Neural cell (in vitro differentiated cells): ENCODE data around the gene SPEM1.

Source experiments
- EP300 ChIP-seq: fragments of 450-650 bp; conservative IDR thresholded peaks from 2 replicates; pipeline ENCODE4 v1.6.1; 2014; ENCODE audit warnings: antibody characterized with exemption, mild to moderate bottlenecking, moderate library complexity; ENCODE audit not compliant: poor library complexity, severe bottlenecking
- EZH2 ChIP-seq: fragments of 200-600, 300-800 bp; shearing (Covaris generic), sonication (generic); IDR thresholded peaks from 2 replicates; pipeline ENCODE4 v1.6.1; 2014; ENCODE audit warnings: antibody characterized with exemption, low read length, borderline replicate concordance, mild to moderate bottlenecking; ENCODE audit not compliant: insufficient read depth, poor library complexity, severe bottlenecking
- MXI1 ChIP-seq: fragments of 450-650 bp; conservative IDR thresholded peaks from 2 replicates; pipeline ENCODE4 v1.6.1; 2014; ENCODE audit warnings: antibody characterized with exemption, mild to moderate bottlenecking; ENCODE audit not compliant: poor library complexity, severe bottlenecking
- POLR2AphosphoS5 ChIP-seq: IDR thresholded peaks from 2 replicates; pipeline ENCODE4 v1.6.1; 2012
- RAD21 ChIP-seq: fragments of 450-650 bp; conservative IDR thresholded peaks from 2 replicates; pipeline ENCODE4 v1.6.1; 2014; ENCODE audit warnings: antibody characterized with exemption, mild to moderate bottlenecking, moderate library complexity
- TAF1 ChIP-seq: IDR thresholded peaks from 2 replicates; pipeline ENCODE4 v1.6.1; 2012; ENCODE audit warnings: low read depth
- TF ChIP-seq, protein P1 (sequence below): fragments of 450-650 bp; IDR thresholded peaks from 2 replicates; pipeline ENCODE4 v1.5.1; 2014; ENCODE audit warnings: antibody characterized with exemption, mild to moderate bottlenecking, moderate library complexity; ENCODE audit not compliant: poor library complexity, severe bottlenecking
- TF ChIP-seq, protein P2 (sequence below): IDR thresholded peaks from 2 replicates; pipeline ENCODE4 v1.6.1; 2012; ENCODE audit warnings: borderline replicate concordance

DNA sequence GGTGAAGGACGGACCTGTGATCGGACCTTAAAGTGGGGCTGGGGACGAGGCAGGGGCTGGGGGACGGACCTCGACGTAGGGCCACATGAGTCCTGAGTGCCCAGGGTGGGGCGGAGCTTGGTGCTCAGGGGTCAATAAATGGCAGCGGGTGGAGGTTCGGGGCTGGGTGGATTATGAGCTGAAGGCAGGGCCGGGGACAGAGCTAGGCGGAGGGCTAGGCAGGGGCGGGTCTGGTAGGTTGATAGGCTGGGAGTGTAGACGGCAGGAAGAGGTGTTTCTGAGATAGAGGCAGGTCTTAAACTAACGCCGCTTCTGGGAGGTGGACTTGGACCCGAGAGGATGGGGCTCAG lies 25.5 kb downstream of the SPEM1 start:
- no peak for TF ChIP-seq POLR2AphosphoS5
- TF ChIP-seq, protein P1, sequence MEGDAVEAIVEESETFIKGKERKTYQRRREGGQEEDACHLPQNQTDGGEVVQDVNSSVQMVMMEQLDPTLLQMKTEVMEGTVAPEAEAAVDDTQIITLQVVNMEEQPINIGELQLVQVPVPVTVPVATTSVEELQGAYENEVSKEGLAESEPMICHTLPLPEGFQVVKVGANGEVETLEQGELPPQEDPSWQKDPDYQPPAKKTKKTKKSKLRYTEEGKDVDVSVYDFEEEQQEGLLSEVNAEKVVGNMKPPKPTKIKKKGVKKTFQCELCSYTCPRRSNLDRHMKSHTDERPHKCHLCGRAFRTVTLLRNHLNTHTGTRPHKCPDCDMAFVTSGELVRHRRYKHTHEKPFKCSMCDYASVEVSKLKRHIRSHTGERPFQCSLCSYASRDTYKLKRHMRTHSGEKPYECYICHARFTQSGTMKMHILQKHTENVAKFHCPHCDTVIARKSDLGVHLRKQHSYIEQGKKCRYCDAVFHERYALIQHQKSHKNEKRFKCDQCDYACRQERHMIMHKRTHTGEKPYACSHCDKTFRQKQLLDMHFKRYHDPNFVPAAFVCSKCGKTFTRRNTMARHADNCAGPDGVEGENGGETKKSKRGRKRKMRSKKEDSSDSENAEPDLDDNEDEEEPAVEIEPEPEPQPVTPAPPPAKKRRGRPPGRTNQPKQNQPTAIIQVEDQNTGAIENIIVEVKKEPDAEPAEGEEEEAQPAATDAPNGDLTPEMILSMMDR: no peak
- TF ChIP-seq RAD21: no peak
- no peak for TF ChIP-seq EZH2
- TF ChIP-seq TAF1: no peak
- TF ChIP-seq EP300: no peak
- no peak for TF ChIP-seq MXI1
- TF ChIP-seq, protein P2, sequence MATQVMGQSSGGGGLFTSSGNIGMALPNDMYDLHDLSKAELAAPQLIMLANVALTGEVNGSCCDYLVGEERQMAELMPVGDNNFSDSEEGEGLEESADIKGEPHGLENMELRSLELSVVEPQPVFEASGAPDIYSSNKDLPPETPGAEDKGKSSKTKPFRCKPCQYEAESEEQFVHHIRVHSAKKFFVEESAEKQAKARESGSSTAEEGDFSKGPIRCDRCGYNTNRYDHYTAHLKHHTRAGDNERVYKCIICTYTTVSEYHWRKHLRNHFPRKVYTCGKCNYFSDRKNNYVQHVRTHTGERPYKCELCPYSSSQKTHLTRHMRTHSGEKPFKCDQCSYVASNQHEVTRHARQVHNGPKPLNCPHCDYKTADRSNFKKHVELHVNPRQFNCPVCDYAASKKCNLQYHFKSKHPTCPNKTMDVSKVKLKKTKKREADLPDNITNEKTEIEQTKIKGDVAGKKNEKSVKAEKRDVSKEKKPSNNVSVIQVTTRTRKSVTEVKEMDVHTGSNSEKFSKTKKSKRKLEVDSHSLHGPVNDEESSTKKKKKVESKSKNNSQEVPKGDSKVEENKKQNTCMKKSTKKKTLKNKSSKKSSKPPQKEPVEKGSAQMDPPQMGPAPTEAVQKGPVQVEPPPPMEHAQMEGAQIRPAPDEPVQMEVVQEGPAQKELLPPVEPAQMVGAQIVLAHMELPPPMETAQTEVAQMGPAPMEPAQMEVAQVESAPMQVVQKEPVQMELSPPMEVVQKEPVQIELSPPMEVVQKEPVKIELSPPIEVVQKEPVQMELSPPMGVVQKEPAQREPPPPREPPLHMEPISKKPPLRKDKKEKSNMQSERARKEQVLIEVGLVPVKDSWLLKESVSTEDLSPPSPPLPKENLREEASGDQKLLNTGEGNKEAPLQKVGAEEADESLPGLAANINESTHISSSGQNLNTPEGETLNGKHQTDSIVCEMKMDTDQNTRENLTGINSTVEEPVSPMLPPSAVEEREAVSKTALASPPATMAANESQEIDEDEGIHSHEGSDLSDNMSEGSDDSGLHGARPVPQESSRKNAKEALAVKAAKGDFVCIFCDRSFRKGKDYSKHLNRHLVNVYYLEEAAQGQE: no peak
